Activated CD4-positive, CD25-positive, alpha-beta regulatory T cell treated with anti-CD3 and anti-CD28 coated beads, Interleukin-2, amount 50 U/mL, for 24 hours (primary cell): ENCODE results near the gene TMPRSS13.
"Not testable (repeated sequence)": the region's sequence is repeated elsewhere in the genome, so short reads cannot be mapped to it uniquely, and the experiment has no call there.

Experiments
- ATAC-seq, 2 donors: fragments of 150-1000 bp; cut with Tn5 transposase; one replicate each; pipeline ENCODE4 v1.10.0; 2021; ENCODE audit warnings: mild to moderate bottlenecking in 1 of 2, moderate library complexity in 1 of 2

Gene TMPRSS13

DNA sequence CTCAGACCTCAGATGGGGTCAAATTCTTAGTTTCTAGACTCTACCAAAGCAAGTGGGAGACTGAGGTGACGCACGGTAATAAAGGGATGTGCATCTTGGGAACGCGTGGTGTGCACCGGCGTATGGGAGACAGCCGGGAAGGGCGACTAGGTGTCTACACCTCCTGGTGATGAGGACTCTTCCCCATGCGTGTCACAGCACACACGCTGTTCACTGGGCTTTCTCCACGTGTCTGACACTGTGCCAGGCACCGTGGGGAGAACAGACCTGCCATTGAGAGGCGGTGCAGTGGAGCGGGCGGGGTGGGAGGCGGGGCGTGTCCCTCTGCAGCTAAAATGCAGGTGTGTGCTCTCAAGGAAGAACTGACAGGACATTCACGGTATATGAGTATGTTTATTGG is 58.0 kb downstream of the TMPRSS13 start:
- no peak for ATAC-seq

DNA sequence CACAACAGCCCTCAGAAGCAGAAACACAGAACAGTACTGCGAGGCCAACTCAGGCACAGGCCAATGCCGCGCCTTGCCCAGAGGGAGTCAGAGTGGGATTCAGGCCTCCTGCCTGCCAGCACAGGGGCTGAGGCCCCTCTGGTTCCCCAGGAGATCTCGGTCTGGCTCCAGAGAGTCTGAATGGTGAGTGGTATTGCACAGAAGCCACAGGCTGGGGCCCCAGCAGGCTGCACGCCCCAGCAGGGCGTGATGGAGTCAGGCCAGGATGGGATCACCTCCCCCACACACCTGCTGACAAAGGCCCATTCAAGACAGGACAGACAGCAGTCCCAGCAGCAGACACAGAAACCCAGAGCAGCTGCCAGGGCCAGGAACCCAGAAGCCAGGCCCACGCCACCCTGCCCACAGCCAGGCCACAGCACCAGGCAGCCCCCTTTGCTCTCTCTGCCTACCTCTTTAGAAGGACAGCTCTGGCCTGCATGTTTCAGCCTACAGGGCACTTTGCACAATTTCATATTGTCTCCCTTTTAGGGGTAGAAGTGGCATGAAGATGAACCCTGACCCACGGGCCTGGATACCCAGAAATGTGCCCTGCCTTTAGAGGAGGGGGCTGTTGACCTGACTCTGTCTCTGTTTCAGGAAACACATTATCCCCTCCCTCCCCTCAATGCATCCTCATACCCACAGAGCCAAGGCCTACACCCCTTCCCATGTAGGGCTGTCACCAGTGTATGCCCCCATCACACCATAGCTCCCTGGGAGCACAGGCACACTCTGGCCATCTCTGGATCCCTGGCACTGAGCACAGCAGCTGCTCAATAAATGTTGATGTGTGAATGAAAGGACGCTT is 58.9 kb downstream of the TMPRSS13 start:
- no peak for ATAC-seq

DNA sequence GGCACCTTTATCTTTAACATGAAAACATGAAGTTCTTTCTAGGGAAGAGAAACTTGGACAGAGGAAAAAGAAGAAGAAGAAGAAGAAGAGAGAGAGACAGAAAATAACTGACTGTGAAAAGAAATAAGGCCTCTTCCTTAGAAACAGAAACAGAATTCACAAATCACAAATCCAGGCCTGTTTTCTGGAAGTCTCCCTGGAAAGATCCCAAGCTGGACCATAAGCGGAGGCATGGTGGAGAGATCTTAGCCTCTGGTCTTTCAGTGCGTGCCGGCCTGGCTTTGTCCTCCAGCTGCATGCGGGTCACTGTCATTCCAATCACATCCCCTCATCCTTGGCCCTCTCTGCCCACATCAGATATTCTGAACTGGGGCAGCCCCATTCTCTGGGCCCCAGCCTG is 59.6 kb downstream of the TMPRSS13 start:
- no peak for ATAC-seq

DNA sequence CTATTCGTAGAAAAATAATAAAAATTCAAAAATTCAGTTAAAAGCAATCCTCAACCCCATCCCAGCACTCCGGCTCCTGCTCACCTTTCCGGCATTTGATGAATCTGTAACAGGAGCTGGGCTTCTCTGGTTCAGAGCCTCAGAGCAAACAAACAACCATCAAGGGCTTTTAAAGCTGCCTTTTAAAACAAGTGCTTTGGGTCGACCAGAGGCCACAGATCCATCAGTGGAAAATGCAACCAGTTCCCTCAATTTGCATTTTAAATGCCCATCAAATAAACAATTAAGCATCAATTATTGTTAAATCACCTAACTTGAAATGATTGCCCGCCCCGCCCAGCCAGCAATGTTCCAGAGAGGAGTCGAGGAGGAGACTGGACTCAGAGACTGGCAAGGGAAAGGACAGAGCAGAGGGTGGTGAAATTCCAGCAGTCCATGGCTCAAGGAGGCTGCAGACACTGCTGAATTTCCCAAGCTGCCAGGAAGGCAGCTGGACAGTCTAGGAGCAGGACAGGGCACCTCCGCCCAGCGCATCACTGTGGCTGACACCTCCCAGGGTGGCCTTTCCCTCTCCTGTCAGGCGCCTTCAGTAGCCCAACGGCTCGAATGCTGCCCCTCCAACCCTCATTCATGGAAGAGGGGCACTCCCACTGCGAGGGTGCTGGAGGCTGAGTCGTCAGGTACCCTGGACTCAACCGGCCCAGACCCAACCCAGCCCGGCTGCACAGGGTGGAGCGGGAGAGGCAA is 60.2 kb downstream of the TMPRSS13 start:
- ATAC-seq: no peak

DNA sequence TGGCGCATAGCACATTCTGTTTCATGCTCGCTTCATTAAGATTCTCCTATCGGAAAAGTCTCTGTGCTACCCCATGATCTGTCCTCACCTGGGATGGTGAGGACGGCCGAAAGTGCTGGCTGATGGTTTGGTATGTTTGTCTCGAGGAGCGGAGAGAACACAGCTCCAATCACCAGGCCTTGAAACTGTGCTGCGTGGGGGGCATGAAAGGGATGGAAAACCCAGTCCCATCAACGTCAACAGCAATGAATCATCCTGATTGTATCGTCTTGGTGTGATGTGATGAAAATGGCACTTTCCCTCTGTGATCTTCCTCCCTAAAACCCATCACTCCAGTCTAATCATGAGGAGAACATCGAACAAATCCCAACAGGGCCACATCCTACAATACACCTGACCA is 61.1 kb downstream of the TMPRSS13 start:
- no peak for ATAC-seq

DNA sequence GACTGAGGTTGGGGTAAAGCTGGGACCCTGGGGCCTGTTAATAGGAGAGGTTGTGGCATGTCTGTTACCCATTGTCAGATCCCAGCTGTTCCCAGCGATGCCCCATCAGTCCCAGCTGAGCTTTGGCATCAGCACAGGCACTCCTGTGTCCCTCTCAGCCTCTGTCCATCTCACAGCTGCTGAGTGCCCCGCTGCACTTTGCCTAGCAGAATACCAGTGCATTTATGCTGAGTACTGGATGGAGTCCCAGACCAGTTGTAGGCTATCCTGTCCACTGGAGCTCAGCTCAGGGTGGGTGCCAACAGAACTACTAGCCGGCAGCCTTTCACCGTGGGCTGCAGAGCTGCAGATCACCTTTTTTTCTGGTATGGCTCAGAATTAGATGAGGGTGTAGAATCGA is 62.7 kb downstream of the TMPRSS13 start:
- ATAC-seq: no peak

DNA sequence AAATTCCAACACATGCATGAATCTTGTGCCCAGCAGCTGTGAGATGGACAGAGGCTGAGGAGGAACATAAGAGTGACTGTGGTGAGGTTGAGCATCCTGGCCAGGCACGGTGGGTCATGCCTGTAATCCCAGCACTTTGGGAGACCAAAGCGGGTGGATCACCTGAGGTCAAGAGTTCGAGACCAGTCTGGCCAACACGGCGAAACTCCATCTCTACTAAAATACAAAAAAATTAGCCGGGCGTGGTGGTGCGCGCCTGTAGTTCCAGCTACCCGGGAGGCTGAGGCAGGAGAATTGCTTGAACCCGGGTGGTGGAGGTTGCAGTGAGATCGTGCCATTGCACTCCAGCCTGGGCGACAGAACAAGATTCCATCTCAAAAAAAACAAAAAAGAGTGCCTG is 63.7 kb downstream of the TMPRSS13 start:
- not testable (repeated sequence) for ATAC-seq

DNA sequence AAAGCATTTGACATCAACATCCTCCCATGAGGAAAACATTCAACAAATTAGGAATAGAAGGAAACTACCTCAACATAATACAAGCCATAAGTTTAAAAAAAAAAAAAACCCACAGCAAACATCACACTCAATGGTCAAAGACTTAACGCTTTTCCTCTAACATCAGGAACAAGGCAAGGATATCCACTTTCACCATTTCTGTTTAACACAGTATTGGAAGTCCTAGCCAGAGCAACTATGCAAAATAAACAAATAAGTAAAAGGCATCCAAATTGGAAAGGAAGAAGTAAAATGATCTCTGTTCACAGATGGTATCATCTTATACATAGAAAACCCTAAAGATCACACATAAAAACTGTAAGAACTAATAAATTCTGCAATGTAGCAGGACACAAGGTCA is 65.8 kb downstream of the TMPRSS13 start:
- no peak for ATAC-seq

DNA sequence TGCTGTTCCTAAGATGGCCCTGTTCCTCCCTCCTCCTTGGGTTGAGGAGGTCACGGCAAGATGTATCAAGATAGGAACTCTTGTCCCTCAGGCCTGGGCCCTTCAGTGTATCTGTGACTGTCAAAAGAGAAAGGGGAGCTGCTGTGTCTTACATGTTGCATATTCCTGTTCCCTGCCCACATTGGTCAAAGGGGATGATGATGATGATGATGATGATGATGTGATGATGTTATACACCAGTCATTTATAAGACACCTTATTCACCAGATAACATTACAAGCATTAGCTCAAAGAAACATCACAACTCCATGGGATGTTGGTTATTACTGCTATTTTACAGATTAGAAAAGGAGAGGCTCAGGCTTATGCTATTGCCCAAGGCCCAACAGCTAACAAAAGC is 66.4 kb downstream of the TMPRSS13 start:
- no peak for ATAC-seq

DNA sequence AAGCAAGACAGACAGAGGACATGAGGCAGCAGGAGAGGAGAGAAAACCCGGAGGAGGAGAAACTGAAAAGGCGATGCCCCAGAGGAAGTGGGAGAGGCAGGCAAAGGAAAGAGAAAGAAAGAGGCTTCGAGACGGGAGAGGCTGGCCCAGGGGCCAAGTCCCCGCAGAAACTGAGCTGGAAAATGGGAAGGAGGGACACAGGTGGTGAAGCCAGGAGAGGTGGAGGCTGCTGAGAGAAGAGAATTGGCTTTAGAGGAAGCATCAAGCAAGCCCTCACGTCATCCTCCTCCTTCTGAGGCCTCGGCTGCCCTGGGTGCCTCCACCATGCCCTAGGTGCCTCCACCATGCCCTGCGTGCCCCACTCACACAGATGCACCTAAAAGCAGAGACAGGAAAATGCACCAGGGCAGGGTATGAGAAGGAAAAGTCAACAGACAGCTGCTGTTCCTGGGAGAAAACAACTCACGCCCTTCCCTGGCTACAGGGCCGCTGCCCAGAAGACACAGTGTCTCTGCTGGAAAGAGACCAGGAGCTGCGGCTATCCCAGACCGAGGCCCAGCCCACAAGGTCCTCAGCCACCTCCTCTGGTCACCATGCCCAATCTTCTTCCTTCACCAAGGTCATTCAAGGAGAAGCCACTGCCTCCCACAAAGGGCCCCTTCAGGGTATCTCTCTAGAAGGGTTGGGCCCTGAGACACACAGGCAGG is 67.0 kb downstream of the TMPRSS13 start:
- no peak for ATAC-seq

DNA sequence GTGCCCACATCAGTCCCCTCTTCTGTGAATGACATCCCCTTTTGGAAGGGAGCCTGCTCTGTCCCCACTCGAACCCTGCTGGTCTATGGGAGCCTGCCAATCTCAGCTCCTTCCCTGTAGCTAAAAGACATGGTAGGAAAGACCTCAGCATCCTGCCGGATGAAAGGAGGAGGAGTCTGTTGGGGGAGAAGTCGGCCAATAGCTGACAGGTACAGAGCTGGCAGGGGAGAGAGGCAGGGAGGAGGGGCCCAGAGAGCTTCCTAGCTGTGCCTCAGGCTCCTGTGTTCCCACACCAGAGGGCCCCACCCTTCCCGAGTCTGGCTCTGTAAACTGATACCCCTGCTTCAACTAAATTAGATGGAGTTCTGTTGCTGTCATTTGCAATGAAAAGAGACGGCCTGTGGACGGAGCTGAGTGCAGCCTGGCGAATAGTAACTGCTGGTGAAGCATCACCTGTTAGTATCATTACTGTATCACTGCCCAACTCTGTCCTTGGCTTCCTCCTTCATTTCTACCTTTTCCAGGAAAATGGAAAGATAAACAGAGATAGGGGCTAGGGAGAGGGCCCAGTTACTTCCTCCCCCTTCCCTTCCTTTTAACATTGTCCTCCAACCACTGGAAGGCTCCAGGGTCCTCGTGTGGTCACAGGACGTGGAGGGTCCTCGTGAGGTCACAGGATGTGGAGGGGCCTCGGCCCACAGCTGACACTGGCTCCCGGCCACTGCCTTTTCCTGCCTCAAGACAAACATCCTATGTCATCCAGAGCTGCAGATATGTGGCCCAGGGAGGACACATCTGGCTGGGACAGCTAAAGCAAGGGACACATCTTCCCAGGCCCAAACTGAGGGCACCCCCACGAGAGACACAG is 67.8 kb downstream of the TMPRSS13 start:
- no peak for ATAC-seq

DNA sequence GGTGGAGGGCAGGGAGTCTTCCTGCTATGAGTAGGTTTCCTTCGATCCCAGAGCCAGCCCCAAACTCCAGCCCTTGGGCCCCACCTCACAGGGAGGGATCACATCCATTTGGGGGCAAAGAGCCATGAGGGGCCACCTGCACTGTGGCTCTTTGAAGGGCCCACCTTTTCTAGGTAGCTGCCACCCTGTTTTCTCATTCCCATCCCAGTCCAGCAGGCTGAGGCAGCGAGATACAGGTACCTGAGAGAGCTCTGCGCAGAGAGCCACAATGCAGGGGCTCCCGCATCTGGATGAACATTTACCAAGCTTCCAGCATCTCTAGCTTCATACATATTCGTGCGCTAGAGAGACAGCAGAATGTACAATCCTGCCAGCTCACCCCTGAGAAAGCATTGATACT is 69.1 kb downstream of the TMPRSS13 start:
- no peak for ATAC-seq

DNA sequence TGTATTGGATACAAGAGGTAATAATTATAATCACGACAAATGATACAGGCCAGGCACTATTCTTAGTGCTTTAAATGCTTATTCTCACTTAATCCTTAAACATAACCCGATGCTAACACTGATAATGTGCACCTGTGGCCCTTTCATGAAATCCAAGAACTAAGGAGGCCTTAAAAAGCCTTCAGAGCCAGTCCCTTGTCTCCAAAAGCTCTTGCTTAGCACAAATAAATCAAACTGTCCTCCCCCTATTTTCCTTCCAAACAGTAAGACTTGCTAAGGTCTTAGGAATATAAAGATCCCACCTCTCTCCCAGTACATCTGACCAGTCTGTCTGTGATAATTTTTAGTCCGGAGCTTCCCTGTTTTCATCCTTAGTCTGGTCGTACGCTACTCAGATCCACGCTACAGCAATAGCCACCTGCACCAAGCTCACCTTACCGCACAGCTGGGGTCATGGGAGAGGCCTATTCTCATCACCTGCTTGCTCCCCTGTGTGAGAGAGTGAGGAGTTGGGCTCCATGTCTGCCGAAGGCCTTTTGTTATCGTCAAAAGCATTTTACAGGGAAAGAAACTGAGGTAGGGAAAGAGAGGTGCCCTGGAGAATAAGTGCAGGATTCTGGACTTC is 69.6 kb downstream of the TMPRSS13 start:
- no peak for ATAC-seq

DNA sequence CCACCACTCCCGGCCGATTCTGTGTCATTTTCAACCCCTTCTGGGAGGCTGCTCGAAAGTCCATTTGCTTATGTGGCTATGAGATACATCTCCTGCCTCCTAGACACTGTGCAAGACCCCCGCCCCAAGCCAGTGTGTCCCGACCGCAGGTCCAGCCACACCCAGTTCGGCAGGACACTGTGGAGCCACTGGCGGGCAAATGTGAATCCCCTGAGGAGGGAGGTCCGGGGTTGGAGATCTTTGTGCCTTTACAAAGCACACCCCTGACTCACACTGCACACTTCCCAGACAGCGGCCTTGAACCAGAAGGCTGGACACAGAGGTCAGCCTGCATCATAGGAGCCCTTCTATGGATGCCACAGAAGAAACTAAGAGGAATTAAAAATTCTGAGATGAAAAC is 70.1 kb downstream of the TMPRSS13 start:
- ATAC-seq: no peak

DNA sequence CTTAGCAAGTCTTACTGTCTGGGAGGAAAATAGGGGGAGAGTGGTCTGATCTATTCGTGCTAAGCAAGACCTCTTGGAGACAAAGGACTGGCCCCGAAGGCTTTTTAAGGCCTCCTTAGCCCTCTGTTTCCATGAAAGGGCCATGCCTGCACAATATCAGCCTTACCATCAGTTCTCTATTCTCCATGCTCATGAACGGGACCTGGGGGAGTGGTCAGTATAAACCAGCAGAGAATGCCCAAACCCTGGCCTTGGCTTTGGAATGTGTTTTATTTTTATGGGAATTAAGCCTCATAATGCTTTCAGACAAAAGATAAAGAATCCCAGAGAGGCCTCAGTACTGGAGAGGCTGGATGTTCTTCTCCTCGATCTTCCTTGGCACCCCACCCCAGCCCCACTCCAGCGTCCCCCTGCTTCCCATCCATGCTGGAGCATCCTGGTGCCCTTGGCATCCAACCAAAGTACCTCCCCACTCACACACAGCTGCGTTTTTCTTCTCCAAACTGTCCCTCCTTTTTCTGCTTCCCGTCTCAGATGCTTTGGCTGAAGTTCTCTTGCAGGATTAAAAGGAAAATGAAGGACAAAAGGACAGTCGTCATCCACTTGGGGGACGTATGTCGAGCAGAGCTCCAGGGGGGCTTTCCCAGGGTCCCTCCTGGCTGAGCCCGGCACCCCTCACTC is 71.3 kb downstream of the TMPRSS13 start:
- no peak for ATAC-seq

DNA sequence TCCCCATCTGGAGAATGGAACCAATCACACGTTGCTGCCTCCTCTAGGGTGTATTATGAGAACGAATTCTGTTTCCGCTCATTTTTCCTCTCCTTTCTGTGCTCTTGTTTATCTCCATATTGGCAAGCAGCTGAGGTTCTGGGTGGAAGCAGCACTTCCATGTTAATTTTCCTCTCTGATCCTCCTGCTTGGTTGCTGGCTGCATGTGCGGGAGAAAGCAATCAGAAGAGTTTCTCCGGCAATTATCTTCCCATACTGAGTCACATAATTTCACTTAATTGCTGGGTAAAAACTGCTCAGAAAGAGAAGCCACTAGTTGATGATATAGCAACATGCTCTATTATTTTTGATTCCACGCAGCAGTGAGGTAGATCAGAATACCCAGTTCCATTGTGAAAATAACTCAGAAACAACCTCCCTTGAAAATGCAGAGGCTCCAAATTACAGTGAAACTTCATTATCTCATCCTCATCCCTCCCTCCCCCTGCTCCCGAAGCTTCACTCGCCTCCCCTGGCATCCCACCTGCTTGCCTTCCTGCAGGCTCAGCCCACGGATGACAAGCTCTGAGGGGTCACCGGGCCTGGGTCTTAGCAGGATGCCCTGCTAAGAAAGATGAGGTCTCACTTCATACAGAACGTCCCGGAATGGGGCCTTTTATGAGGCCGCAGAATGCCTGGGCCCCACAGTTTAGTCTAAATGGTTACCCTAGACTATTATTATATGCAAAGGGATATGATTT is 73.1 kb downstream of the TMPRSS13 start:
- no peak for ATAC-seq

DNA sequence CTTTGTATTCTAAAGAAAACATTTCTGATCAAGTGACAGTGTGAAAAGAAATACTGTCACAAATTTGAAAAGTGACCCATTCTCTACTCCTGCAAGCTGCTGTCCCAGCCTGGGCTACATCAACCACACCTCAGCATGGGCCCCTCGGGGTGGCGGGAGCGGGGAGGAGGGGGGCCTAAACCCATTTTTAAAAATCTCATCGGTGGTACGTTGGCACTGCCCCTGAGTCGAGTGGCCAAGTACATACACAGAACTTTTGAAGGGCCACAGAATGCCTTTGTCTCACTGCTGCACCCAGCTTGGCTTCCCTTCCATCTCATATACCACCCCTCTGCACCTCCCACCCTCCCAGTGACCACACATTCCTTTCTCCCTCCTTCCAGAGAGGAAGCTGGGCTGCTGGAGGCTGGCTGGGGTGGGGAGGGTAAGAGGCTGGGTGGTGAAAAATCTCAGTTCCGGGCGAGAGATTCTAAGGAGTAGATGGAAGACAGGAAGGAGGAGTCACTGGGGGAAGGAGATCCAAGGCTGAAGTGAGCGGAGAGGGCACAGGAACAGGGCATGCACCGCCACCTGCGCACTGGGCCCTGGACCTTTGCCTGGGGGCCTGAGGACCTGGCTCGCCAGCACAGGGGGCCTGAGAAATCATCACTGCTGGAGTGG is 73.9 kb downstream of the TMPRSS13 start:
- ATAC-seq: no peak

DNA sequence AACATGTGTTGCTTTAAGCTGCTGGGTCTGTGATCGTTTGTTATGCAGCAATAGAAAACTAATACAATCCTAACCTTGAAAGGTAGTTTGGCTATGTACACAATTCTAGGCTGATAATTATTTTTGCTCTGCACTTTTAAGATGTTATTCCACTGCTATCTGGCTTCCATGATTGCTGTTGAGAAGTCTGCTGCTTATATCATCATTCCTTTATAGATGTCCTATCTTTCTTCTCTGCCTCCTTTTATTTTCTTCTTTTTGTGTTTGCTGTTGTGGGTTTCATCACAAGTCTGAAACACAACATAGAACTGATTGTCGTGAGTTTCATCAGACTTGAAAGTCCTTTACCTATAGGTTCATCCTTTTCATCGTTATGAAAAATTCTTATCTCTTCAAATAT is 76.9 kb downstream of the TMPRSS13 start:
- ATAC-seq: no peak

DNA sequence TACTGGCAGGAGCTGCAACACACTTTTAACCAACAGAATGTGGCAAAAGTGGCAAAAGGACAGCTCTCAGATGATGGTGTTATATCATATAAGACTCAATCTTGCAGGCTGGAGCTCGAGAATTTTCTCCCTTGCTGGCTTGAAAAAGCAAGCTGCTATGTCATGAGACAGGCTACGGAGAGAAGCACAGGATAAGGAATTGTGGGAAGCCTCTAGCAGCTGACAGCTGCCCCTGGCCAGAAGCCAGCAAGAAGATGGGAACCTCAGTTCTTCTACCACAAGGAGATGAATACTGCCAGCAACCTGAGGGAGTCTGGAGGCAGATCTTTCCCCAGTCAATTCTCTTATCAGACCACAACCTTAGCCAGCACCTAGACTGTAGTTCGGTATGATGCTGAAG is 77.3 kb downstream of the TMPRSS13 start:
- no peak for ATAC-seq

DNA sequence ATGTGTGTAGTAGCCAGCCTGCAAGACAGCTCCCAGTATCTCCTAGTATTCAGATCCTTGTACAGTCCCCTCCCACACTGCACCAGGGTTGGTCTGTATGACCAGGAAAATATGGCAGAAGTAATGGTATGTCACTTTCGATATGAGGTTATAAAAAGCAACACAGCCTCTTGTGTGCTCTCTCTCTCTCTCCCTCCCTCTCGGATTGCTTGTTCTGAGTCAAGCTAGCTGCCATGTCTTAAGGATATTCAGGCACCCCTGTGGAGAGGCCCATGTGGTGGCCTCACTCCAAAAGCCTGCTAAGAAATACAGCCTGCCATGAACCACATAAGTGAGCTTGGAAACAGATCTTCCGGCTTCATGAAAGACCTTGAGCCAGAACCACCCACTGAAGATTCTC is 78.1 kb downstream of the TMPRSS13 start:
- no peak for ATAC-seq
